Stimulated activated CD4-positive, alpha-beta T cell treated with anti-CD3 and anti-CD28 coated beads, Interleukin-2, amount 100 ng/mL, for 4 hours (primary cell): Measurements from ENCODE around the gene MSRB3.

Source experiments
- DNase-seq: peaks from one replicate; pipeline ENCODE4 v3.0.0-alpha.2; 2020; ENCODE audit warnings: low read depth

Gene MSRB3

DNA sequence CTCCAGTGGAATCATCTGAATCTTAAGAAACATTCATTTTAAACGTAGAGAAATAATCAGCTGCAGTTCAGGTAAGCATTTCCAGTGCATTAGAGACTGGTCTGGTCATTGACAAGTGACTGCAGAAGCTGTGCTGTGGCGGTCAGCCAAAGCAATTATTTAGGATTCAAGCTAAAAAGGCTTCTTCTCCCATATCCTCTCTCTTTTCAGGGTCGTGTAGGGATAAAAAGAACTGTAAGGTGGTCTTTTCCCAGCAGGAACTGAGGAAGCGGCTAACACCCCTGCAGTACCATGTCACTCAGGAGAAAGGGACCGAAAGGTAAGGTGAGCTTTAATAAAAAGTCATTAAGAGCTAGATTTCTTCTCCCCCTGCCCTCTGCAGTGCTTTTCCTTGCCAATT lies 48.1 kb downstream of the MSRB3 start:
- DNase-seq = no peak

DNA sequence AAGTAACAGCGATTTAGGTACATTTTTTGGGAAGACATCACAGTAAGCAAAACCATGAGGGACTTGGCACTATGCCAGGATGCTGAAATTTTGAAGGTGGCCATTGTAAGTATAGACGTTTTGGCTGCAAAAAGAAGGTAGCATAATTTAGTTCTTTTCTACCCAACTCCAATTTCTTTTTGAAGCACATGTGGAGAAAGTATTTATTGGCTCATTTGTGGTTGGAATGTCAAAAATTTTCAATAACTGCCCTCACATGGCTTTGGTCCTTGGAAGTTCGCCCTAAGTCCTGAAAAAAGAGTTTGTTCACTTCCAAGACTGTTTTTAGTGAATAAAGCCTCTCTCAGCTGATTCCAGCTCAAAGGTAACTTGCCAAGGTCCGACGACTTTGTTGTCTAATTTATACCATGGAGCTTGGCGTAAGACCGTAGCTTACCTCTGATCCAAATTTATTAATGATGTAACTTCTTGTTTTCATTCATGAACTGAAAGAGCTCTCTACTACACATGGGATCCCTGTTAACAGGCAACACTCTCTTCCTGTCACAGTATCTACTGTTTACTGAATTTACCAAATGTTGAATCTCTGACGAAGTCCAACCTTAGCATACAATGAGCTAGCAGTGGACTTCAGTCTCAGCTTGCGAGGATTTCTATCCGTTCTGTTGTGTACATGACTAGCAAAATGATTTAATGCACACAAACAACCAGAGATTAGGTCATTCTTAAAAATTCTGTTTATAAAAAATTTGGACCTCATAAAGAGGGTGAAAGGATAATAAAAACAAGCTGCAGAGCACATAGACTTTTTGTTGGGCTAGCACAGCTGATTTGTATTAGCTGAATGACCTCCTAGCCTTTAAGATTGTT lies 49.0 kb downstream of the MSRB3 start:
- no peak for DNase-seq

DNA sequence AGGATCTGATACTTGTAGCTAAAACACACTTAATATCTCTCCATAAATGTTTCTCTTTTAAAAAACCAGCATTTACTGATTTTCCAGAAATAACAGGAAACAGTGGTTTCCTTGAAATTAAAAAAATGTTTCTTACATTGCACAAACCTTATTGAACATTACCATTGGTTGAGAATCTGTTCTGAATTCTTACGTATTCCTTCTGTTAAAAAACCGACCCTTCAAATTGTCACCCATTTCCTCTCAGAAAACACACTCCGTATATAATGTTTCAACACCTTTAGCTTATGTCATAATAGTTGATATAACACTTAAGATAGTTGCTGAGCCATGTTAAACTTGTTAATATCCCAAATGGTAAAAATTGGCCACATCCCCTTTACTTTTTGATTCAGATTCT lies 51.2 kb downstream of the MSRB3 start:
- no peak for DNase-seq

DNA sequence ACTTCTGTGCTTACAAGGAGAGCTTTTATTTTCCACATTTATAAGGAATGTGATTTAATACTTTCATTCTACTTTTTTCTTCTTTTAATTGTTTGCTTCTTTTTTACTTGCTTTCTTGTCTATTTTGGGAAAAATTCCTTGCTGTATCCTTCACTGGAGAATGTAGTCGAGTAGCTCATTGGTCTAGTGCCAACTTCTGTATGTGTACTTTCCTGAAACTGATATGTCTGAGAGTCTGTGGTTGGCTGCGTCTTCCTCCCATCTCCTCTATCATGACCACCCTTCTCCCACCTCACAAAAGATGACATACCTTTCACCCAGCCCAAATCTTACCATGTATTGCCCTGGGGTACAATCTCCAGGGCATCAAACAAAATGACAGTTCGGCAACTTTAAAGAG lies 51.8 kb downstream of the MSRB3 start:
- DNase-seq = no peak

DNA sequence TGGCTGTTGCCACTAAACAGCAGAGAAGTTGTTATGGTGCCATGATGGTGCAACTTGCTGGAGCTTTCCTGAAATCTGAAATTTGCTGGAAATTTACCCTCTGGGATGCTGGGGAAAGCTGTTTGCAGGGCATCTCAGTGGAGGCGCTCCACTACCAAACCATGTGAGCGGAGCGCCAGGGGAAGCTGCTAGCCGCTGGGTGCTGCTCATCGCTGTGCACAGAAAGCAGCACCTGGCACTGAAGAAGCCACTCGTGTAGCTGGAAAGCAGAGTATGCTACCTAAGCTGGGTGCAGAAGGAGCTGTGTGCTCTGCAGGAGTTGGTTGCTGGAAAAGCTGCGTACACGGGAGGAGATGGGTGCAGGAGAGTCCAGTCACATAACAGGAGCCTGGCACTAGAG lies 53.0 kb downstream of the MSRB3 start:
- DNase-seq = no peak

DNA sequence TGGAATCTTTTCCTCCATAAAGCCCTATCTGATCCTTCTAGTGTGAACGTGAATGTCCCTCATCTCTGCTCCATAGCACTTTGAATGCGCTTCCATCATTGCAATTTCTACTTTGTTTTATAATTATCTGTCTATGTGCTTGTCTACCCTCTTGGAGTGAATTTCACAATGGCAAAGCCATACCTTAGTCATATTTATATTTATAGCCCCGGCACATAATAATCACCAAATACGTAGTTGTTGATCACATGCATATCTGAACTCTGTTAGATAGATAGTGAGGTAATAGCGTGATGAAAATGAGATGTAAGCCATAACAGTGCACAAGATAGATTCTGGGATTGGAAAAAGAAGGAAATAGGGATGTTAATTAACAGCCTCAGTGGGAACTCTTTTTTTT lies 55.2 kb downstream of the MSRB3 start:
- no peak for DNase-seq

DNA sequence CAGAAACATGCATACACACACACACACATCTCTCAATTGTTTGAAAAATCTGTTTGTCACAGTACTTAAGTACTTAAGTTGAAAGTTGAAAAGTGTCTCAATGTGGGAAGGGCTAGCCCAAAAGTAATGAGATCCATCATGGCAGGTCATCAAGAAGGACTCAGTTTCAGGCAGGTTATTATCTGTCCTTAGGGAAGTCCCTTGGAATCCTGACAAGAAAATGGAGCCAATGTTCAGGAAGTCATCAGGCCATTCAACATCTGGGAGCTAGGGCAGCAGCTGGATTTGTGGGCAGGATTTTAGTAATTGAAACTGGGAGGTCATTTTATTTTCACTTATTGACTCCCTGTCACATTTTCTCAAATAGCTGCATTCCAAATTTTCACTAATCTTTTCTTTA lies 56.0 kb downstream of the MSRB3 start:
- no peak for DNase-seq

DNA sequence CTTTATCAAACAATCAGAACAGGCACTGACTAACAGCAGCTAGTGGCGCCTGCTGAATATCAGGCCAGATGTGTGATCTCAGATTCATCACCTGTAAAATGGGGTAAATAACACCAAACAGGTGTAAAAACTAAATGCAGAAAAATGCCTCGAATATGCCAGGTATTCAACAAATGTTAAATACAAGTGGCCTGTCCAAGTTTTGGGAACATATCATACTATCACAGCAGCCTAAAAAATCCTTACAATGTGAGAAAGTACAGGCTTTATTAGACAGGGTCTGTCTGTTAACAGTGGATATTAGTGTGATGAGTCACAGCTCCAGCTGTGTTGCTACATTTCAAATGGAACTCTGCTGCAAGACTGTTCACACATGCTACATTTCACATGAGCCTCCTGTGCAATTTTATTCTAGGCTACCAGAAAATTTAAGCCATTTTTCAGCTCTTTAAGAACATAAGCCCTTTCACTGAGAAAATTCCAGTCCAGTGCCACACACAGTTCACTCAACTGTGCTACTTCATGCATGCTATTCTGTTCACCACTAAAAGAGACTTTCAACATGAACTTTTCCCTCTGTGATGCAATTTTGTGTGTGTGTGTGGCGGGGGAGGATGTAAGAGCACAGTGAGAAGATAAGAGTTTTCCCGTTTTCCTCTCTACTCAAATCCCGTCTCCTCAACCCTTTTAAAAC lies 56.7 kb downstream of the MSRB3 start:
- DNase-seq = no peak

DNA sequence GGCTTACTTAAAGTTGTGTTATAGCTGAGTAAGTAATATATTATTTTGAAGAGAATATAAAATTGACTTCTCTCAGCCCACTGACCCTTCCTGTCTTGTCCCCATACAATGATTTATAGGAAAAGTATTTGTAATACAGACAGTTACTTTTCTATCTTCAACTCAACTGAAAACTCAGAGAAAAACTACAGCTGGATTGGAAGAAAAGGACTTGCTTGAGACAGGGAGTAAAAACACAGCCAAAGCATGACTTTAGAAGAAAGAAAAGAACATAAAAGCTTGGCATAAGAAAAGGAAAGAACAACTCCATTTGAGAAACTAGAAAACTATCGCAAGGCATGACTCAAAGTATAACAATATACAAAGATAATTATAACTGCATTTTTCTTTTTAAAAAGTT lies 57.5 kb downstream of the MSRB3 start:
- DNase-seq = no peak

DNA sequence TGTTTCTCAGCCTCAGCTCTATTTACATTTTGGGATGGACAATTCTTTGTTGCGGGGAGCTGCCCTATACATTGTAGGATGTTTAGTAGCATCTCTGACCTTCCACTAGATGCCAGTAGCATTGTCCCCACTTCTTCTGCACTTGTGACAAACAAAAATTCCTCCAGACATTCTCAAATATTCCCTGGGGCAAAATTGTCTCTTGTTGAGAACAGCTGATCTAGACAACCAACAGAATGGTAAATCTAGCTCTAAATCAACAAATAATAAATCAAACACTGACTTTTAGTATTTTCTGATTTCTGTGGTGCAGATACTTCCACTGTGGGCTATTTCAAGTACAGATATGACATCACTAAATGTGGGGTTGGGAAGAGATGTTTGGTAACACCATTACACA lies 60.7 kb downstream of the MSRB3 start:
- DNase-seq = no peak

DNA sequence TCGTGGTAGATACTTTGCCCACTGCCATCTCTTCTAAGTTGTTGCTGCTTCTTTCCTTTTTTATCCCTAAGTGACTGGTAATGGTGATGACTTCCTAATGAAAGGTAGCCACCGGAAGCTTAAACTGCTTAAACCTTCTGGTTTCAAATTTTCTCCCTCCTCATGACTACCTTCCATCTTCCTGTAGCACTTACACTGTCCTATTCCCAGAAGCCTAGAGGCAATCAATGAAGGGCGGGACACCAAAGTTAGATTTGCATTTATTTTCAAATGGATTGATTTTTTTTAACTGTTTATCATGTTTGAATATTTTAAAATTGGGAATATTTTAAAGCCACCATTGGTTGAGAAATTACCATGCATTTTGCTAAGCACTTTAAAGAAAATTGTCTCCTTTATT lies 64.7 kb downstream of the MSRB3 start:
- no peak for DNase-seq

DNA sequence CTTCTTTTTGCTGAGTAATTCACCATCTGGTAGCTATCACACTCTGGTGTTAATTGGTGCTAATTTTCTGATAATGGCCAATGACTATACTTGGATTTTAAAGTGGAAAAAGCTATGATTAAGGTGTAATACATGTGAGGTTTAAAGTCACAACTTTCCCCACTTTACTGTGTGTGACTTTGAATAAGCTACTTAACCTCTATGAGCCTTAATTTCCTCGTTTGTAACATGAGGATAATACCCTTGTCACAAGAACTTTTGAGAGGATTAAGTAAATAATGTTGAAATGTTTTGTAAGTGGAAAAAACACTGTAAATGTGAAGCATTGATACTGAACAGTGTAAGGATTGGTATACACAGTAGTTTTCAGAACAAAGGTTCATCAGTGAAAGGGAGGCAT lies 65.3 kb downstream of the MSRB3 start:
- DNase-seq = no peak

DNA sequence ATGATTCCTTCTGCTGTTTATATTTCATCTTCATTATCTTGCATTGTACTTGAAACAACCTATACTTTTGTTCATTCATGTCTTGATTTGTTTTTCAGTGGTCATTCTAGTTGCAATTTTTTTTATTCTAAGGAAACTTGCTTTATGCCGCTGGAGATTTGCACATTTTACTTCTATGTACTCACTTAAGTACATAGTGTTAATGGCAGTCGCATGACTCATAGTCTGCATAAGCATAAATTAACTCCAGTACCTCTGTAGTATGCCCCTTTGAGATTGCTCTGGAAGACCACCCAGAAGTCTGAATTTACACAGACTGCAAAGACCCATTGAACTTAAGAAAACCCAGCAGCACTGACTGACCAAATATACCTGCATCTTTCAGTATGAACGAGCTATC lies 77.0 kb downstream of the MSRB3 start:
- DNase-seq = no peak

DNA sequence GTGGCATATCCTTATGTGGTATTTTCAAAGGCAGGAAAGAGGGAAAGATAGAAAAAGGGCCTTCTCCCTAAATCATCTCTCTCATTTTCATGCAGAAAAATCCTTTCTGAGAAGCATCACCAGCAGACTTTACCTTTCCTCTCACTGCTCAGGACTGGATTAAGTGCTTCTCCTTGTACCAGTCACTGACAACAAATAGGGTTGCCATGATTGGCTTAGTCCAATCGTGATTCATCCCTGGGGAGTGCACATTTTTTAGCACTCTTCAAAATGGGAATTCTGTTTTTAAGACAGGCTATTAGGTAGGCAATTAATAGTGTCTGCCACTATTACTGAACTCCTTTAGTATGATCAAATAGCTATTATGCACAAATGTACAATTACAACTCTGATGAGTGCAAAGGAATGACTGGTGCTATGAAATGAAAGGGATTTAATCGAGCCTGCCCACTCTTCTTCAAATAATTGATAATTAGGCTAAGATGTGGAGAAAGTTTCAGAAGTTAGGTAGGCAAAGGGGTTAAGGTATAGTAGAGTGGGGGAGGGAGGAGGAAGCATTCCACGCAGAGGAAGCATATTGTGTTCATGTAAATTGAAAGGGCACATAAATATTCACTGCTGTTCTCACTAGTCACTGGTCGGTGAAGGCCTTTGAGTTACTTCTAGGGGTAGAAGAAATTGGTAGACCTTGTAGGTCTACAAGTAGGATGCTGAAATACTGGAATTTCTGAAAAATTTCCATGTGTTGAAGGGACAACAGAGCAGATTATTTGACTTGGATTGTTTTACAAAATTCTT lies 84.0 kb downstream of the MSRB3 start:
- DNase-seq = no peak

DNA sequence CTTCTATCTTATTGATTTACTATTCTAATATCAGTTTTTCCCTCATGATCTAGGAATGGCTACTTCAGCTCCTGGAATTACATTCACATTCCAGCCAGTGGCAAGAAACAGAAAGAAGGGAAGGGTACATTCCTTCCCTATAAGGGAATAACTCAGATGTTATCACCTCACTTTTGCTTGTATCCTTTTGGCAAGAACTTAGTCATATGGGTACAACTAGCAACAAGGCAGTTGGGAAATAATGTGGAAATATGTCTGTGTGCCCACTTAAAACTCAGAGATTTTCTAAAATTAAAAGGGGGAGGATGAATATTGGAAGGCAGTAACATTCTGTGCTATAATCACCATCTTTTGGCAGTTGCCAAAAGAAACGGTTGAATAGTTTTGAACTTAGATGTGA lies 85.6 kb downstream of the MSRB3 start:
- no peak for DNase-seq

DNA sequence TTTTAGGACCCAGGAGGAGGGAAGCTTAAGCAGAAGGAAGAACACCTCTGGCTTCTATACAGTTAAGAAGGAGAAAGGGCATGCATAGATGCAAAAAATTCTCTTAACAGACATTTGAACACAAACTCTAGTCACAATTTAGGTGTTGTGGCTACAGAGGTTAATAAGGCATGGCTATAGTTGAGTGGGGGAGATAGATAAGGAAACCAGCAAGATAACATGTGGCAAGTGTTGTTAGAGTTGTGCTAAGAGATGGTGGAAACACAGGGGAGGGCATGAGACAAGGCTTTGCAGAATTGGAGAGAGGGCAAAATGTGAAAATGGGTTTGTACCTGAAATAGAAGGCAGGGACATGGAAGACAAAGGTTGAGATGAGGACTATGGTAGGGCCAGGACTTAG lies 88.9 kb downstream of the MSRB3 start:
- no peak for DNase-seq

DNA sequence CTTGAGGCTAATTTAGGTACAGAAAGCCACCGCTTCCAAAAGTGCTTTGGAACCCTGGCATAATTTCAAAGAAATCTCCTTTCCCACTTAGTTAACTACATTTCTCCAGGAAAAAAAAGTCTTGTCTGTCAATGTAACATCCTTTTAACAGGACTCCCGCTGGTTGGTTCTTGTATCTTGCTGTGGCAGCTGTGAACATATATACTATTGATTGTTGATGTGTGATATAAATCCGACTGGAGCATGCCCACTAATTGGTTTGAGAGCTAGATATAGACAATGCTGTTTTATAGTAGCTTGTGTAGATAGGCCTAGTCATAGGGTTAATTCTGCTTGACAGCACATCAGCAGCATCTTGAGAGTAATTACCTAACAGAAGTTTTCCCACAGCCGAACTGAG lies 89.6 kb downstream of the MSRB3 start:
- DNase-seq = no peak

DNA sequence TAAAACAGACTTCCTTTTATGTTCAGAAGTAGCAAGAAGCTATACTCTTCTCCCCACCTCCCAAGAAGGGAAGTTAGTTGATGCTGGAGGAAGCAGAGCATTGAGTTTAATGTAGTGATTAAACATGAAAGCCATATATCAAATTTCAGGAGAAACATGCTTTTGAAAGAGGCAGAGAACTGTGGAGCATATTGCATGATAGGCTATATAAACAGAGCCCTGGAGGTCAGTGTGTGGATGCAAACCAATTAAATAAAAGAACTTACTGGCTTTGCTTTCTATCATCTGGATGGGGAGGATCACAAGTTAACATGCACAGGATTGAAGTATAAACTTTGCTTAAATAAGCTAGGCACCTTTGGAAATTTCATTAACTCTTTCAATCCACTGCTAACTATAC lies 94.1 kb downstream of the MSRB3 start:
- no peak for DNase-seq

DNA sequence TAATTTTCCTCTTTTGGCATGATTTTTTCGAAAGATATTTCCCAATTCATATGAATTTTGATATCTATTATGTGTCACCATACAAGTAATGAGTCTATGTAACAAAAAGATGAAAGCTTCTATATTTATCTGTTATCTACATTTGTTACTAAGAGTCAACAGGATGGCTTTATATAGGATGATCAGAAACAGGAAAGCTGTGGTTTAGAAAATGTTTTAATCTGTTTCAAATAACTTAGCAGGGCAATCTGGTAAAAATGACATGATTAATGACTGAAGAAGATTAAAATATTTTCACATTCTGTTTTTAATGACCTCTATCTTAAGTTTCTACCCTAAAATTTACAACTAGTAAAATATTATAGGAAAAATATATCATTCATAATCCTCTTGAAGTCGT lies 105.8 kb downstream of the MSRB3 start:
- no peak for DNase-seq

DNA sequence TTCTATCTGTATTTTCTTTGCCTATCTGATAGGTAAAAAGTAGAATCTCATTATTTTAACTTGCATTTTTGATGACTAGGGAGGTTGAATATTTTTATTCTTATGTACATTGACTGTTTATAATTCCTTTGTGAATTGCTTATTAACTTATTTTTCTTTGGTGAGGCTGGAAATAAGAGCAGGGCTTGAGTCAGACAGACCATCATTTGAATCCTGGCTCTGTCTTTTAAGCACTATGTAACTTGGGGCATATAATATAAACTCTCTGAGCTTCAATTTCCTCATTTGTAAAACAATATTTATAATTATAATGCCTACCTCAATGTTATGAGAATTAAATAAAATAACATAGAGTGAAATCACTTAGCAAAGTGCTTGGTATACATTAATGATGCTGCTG lies 108.9 kb downstream of the MSRB3 start:
- no peak for DNase-seq

DNA sequence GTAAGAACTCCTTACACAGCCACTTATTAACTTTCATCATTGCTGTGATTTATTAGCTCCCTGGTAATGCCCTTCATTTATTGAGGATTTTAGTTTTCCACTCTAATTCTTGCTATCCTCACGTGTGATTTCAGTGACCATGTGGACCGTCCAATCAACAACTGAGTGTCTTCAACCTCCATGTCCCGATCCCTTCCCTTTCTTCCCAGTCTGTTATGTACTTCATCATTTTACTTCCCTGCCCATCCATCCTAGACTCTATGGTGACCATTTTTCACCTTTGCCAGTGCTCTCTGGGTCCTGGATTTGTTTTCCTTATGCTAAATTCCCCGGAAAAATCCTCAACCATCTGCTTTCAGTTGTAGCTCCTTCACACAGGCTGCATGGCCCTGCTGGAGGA lies 111.0 kb downstream of the MSRB3 start:
- DNase-seq = no peak

DNA sequence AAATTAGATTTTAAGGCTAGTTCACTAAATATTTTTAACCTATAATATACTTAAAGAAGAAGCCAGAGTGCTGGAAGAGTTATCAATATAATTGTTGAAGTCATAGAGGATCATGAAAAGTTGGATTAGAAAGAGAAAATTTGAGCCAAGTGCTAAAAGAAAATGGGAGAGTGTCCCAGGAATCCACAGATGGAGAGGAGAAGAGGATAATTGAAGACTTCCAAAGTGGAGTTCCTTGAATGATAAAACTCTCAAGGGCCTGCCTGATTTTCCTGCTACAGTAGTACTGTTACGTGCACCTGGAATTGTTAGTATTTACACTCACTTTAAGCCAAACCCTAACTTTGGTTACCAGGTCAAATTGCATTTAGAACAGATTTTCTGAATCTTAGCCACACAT lies 113.2 kb downstream of the MSRB3 start:
- DNase-seq = no peak

DNA sequence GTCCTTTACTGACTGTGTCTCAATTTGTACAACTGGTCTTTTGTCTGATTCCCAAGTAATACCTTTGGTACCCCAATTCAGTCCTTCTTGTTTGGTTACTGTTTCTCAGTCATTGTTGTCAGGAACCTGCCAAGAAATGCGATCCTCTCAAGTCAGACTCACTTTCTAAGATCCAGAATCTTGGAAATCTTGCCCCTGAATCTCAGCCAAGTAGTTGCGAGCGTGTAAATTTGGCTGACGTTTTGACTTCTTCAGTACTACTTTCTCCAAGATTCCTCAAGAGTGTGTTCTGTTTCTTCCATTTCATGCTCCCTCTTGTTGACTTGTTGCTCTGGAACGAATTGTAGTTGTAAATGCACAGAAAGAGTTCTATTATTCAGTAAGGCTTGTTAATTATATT lies 114.0 kb downstream of the MSRB3 start:
- no peak for DNase-seq
